Gastrocnemius medialis (tissue), 4 donors: ENCODE data around the gene NGB. TPM values are rescaled to one million over a fixed set of nuclear protein-coding genes. Genes with fewer than 3 reads are reported as not detected.

Experiments
- ATAC-seq, 2 donors: fragments of 150-250 bp; one replicate each; pipeline ENCODE4 v1.9.1; 2016
- DNase-seq, 2 donors: peaks; one replicate each; pipeline ENCODE4 v3.0.0-alpha.2; 2019
- H3K27ac ChIP-seq, 4 donors: fragments of 200-600 bp; sonication (generic); 1 replicate in 1 of 4; 2 replicates in 3 of 4; pipeline ENCODE4 v1.5.1; 2016 to 2018; ENCODE audit warnings: mild to moderate bottlenecking in 2 of 4, moderate library complexity in 1 of 4
- H3K27me3 ChIP-seq, 3 donors: fragments of 200-600 bp; sonication (generic) in 2 of 3; 1 replicate in 1 of 3; 2 replicates in 2 of 3; pipeline versions ENCODE4 v1.5.1 to v1.6.0; 2016 to 2019; ENCODE audit warnings: mild to moderate bottlenecking in 1 of 3, moderate library complexity in 1 of 3
- H3K36me3 ChIP-seq, 2 donors: fragments of 200-600 bp; sonication (generic) in 1 of 2; one replicate each; pipeline ENCODE4 v1.5.1; 2017 to 2018
- H3K4me1 ChIP-seq, 2 donors: fragments of 200-600 bp; sonication (generic) in 1 of 2; one replicate each; pipeline ENCODE4 v1.5.1; 2016 to 2017; ENCODE audit warnings: mild to moderate bottlenecking in 2 of 2
- H3K4me3 ChIP-seq, 4 donors: fragments of 200-600 bp; sonication (generic) in 3 of 4; 1 replicate in 1 of 4; 2 replicates in 3 of 4; pipeline ENCODE4 v1.5.1; 2016 to 2019; ENCODE audit warnings: mild to moderate bottlenecking in 2 of 4
- H3K9me3 ChIP-seq, 3 donors: fragments of 200-600 bp; sonication (generic) in 2 of 3; 1 replicate in 1 of 3; 2 replicates in 2 of 3; pipeline ENCODE4 v1.5.1; 2016 to 2019
- POLR2A ChIP-seq, 2 donors: fragments of 450-650 bp; IDR thresholded peaks; one replicate each; pipeline ENCODE4 v1.6.1; 2017; ENCODE audit warnings: antibody characterized with exemption in 2 of 2, mild to moderate bottlenecking in 2 of 2, moderate library complexity in 2 of 2
- in situ Hi-C, 4 donors: fragments of 200-750 bp; cut with MboI; loops; one replicate each; pipeline versions ENCODE4 v1.15.0 to v1.8.0; 2017; ENCODE audit warnings: low sequenced_read_pairs in 4 of 4
- intact Hi-C: fragments of 100-400 bp; cut with DNase I; formaldehyde crosslinking; loops from one replicate; pipeline ENCODE4 v1.15.1; 2023; ENCODE audit warnings: low total_unique reads
- total RNA-seq, 4 donors: library from RNA; depleted of rRNA; stranded (reverse); fragments of >200 nt; gene quantifications; one replicate each; pipeline versions ENCODE4 v1.1.0 to v1.2.3, GENCODE V29; 2016
- TF ChIP-seq, protein P1 (sequence below), 5 experiments: fragments of 450-650 bp in 3 of 5; fragments of 200-600 bp in 2 of 5; sonication (generic) in 2 of 5; IDR thresholded peaks in 4 of 5; conservative IDR thresholded peaks in 1 of 5; 1 replicate in 4 of 5; 2 replicates in 1 of 5; pipeline ENCODE4 v1.5.1; 2016 to 2019; ENCODE audit warnings: antibody characterized with exemption in 5 of 5, mild to moderate bottlenecking in 3 of 5, moderate library complexity in 3 of 5

Gene NGB
- total RNA-seq, 4 donors from 2014 or later = not detected

DNA sequence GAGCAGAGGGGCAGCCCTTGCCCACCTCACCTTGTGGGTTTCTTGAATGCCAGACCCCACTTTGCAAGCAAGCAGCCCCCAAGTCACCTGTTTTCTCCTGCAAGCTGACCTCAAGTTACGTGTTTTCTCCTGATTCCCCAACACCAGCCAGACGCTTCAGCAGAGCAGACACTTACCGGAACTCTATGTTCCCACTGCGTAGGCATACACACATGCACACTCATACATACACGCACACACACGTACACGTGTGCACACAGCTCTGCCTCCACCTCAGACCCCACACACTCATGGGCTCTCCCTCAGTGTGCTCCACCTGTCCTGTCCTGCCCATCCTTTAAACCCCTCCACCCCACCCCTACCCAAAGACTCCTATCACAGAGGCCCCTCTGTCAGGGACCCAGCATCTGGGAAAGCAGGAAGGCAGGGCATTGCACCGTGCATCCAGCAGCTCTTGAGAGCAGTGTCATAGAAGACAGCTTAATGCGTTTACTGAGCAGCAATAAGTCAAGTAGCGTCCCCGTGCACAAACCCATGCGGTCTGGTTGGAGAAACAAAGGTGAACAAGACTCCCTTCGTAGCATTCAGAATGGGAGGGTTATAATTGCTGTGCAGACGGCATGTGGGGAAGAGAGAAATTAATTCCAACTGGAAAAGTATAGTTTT is 45.0 kb downstream of the NGB start:
- Histone ChIP-seq H3K4me1 (no peaks in the 10 kb centered on the region), H3K27ac (no peak overlapping the region), H3K27me3 (peaks cover 0 to 3% (median 0%) of the 10 kb centered on the region in 3 donors), H3K4me3 (no peak overlapping the region), H3K36me3 (no peaks in the 10 kb centered on the region), H3K9me3 (no peaks in the 10 kb centered on the region)
- in situ Hi-C loops = no loop called here
- ATAC-seq (no peak), DNase-seq (no peak)
- TF ChIP-seq, protein P1, sequence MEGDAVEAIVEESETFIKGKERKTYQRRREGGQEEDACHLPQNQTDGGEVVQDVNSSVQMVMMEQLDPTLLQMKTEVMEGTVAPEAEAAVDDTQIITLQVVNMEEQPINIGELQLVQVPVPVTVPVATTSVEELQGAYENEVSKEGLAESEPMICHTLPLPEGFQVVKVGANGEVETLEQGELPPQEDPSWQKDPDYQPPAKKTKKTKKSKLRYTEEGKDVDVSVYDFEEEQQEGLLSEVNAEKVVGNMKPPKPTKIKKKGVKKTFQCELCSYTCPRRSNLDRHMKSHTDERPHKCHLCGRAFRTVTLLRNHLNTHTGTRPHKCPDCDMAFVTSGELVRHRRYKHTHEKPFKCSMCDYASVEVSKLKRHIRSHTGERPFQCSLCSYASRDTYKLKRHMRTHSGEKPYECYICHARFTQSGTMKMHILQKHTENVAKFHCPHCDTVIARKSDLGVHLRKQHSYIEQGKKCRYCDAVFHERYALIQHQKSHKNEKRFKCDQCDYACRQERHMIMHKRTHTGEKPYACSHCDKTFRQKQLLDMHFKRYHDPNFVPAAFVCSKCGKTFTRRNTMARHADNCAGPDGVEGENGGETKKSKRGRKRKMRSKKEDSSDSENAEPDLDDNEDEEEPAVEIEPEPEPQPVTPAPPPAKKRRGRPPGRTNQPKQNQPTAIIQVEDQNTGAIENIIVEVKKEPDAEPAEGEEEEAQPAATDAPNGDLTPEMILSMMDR (IDR thresholded peaks at IDR 0.05 in 4 of 5, conservative IDR thresholded peaks at IDR 0.05 in 1 of 5) = no peak
- TF ChIP-seq POLR2A (IDR thresholded peaks at IDR 0.05) = no peak
- intact Hi-C loops = no loop called here

DNA sequence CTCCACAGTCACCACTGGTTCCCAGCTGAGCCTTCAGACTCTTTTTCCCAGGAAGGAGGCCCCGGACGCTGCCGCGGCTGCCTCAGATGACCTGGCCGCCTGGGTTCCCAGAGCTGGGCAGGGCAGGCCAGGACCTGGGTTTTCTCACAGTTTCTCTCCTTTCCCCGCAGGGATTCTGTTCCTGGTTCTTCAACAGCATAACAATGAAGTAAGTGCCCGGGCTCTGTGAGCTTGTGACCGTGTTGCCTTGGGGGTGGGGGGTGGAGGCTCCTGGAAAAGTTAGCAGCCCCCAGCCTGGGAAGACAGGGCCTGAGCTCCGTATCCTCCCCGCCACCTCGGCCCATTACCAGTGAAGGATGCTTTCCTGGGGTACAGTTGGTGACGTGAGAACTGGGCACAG is 45.8 kb downstream of the NGB start:
- in situ Hi-C loops = no loop called here
- H3K27me3 ChIP-seq = peaks cover 0 to 3% (median 0%) of the 10 kb centered on the region in 3 donors

GRCh38 chr14:77224212-77224611 is 46.8 kb downstream of the NGB start:
- intact Hi-C loops (no loop called here), in situ Hi-C loops (no loop called here)
- no peaks in the 10 kb centered on the region for H3K9me3 ChIP-seq
- ATAC-seq (no peak), DNase-seq (no peak)
- no peaks in the 10 kb centered on the region for H3K36me3 ChIP-seq
- no peak overlapping the region for H3K27ac ChIP-seq
- no peak for TF ChIP-seq POLR2A (IDR thresholded peaks at IDR 0.05)
- TF ChIP-seq, protein P1 (IDR thresholded peaks at IDR 0.05 in 4 of 5, conservative IDR thresholded peaks at IDR 0.05 in 1 of 5) = no peak
- H3K4me1 ChIP-seq = no peaks in the 10 kb centered on the region
- H3K27me3 ChIP-seq = peaks cover 0 to 3% (median 0%) of the 10 kb centered on the region in 3 donors
- H3K4me3 ChIP-seq = no peak overlapping the region

More for the DNA sequence above, 45.8 kb downstream of the NGB start:
- intact Hi-C loops = no loop called here
- Histone ChIP-seq H3K4me3 (no peak overlapping the region), H3K36me3 (no peaks in the 10 kb centered on the region), H3K9me3 (no peaks in the 10 kb centered on the region), H3K27ac (no peak overlapping the region), H3K4me1 (no peaks in the 10 kb centered on the region)
- DNase-seq (no peak), ATAC-seq (no peak)
- no peak for TF ChIP-seq POLR2A (IDR thresholded peaks at IDR 0.05)
- TF ChIP-seq, protein P1 (IDR thresholded peaks at IDR 0.05 in 4 of 5, conservative IDR thresholded peaks at IDR 0.05 in 1 of 5) = no peak

DNA sequence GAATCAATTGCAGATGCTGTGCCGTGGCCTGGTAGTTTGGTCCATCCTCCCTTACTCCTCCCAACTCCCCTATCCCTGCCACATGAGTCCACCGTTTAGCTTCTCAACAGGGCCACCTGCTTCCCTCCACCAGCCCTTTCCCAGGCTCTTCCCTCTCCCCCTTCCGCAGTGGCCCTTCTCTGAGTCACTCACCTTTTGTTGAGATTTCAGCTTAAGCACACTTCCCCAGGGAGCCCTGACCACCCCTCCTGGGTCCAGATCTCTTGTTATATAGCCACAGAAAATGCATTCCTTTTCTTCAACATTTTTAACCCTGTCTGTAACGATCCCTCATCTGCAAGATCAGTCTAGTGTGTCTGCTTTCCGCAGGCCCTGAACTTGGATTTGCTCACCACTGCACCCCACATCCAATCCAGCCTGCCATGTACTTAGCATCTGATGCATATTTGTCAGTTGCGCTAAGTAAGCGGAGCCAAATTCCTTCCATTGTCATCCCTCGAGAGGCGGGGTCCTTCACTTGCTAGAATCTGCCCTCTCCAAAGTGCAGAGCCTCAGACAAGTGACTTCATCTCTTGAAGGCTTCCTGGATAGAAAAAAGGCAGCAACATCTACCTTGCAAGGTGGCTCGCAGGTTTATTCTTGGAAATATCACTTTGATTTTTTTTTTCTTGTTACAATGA is 48.3 kb downstream of the NGB start:
- Histone ChIP-seq H3K4me1 (no peaks in the 10 kb centered on the region), H3K36me3 (no peaks in the 10 kb centered on the region), H3K4me3 (no peak overlapping the region), H3K27me3 (peaks cover 0 to 3% (median 0%) of the 10 kb centered on the region in 3 donors), H3K9me3 (no peaks in the 10 kb centered on the region), H3K27ac (no peak overlapping the region)
- intact Hi-C loops = no loop called here
- ATAC-seq = no peak
- in situ Hi-C loops = no loop called here
- TF ChIP-seq, protein P1 (IDR thresholded peaks at IDR 0.05 in 4 of 5, conservative IDR thresholded peaks at IDR 0.05 in 1 of 5) = no peak
- no peak for TF ChIP-seq POLR2A (IDR thresholded peaks at IDR 0.05)
- DNase-seq = no peak
